ENCODE measurements around the gene MED4.

DNA sequence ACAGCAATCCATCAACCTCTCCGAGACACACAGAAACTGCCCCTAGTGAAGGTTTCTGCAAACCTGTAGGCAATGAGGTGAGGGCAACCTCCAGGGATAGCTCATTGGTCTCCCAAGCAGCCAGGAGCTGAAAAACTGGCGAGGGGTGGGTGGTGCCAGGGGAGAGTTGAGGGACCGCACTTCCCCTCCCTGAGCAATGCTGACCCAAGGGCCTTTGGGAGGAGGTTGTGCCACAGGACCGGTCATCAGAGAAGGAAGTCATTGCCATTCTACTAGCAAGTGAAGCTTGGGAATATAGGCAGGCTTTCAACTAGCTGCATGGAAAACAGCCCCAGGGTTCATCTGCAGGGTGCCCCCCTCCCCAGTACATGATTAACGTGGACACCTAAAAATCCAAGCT is 23.1 kb upstream of the MED4 start:
- TF ChIP-seq ATF2 (IDR thresholded peaks at IDR 0.05; ENCODE audit: low read length) (no peak), TEAD4 (IDR thresholded peaks at IDR 0.05; ENCODE audit: low read depth, low read length) (no peak), POLR2A (IDR thresholded peaks at IDR 0.05; ENCODE audit: control extremely low read depth in 1 of 2, low read depth in 2 of 2, low read length in 2 of 2) (no peak), POLR2AphosphoS5 (IDR thresholded peaks at IDR 0.05; ENCODE audit: low read depth, low read length) (no peak), SIX5 (IDR thresholded peaks at IDR 0.05; ENCODE audit: low read depth, low read length) (no peak), EP300 (IDR thresholded peaks at IDR 0.05; ENCODE audit: borderline replicate concordance in 1 of 2, low read depth in 2 of 2, low read length in 2 of 2) (no peak), EGR1 (IDR thresholded peaks at IDR 0.05; ENCODE audit: borderline replicate concordance, low read depth, low read length) (no peak), KDM5A (IDR thresholded peaks at IDR 0.05; ENCODE audit: low read length) (no peak), NRF1 (IDR thresholded peaks at IDR 0.05; ENCODE audit: low read depth, low read length) (no peak)
- TF ChIP-seq, protein P1, sequence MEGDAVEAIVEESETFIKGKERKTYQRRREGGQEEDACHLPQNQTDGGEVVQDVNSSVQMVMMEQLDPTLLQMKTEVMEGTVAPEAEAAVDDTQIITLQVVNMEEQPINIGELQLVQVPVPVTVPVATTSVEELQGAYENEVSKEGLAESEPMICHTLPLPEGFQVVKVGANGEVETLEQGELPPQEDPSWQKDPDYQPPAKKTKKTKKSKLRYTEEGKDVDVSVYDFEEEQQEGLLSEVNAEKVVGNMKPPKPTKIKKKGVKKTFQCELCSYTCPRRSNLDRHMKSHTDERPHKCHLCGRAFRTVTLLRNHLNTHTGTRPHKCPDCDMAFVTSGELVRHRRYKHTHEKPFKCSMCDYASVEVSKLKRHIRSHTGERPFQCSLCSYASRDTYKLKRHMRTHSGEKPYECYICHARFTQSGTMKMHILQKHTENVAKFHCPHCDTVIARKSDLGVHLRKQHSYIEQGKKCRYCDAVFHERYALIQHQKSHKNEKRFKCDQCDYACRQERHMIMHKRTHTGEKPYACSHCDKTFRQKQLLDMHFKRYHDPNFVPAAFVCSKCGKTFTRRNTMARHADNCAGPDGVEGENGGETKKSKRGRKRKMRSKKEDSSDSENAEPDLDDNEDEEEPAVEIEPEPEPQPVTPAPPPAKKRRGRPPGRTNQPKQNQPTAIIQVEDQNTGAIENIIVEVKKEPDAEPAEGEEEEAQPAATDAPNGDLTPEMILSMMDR (IDR thresholded peaks at IDR 0.05; ENCODE audit: control extremely low read depth in 1 of 3, insufficient read depth in 1 of 3, low read depth in 1 of 3, low read length in 3 of 3): no peak
